8988T (cell line): Measurements from ENCODE around the gene RNF13.
A peak's percentile ranks its signal among the peaks of the same experiment; 100 is the strongest.
"Not testable (repeated sequence)": the region's sequence is repeated elsewhere in the genome, so short reads cannot be mapped to it uniquely, and the experiment has no call there.

Experiments
- DNase-seq: peaks from one replicate; pipeline ENCODE4 v3.0.0; 2011

RNF13 gene

GRCh38 chr3:149801639-149802038, 11.4 kb upstream of the RNF13 start:
- no peak for DNase-seq

- DNase-seq, result no peak
Measured at GRCh38 chr3:149806171-149806778, 6.7 kb upstream of the RNF13 start.

- no peak for DNase-seq
Measured at GRCh38 chr3:149808209-149808829, 4.7 kb upstream of the RNF13 start.

GRCh38 chr3:149809699-149810098, 3.3 kb upstream of the RNF13 start:
- DNase-seq, result no peak

GRCh38 chr3:149810846-149811245, 2.2 kb upstream of the RNF13 start:
- DNase-seq, result no peak

- DNase-seq, result peak; percentile 7
Measured at GRCh38 chr3:149812165-149812605, 830 bp upstream of the RNF13 start.

- DNase-seq, result no peak
Measured at GRCh38 chr3:149813367-149814281, 609 bp downstream of the RNF13 start.

- DNase-seq, result no peak
Measured at GRCh38 chr3:149815321-149815720, 2.3 kb downstream of the RNF13 start.

- no peak for DNase-seq
Measured at GRCh38 chr3:149815728-149816127, 2.7 kb downstream of the RNF13 start.

- DNase-seq, result no peak
Measured at GRCh38 chr3:149816311-149816710, 3.3 kb downstream of the RNF13 start.

GRCh38 chr3:149816986-149817385, 4.0 kb downstream of the RNF13 start:
- no peak for DNase-seq

GRCh38 chr3:149819432-149819831, 6.4 kb downstream of the RNF13 start:
- no peak for DNase-seq

GRCh38 chr3:149820183-149820582, 7.2 kb downstream of the RNF13 start:
- no peak for DNase-seq

GRCh38 chr3:149826636-149827035, 13.6 kb downstream of the RNF13 start:
- DNase-seq, result no peak

GRCh38 chr3:149828390-149828789, 15.4 kb downstream of the RNF13 start:
- no peak for DNase-seq

GRCh38 chr3:149829631-149830030, 16.6 kb downstream of the RNF13 start:
- DNase-seq, result not testable (repeated sequence)

GRCh38 chr3:149830902-149831301, 17.9 kb downstream of the RNF13 start:
- DNase-seq, result no peak

- DNase-seq, result no peak
Measured at GRCh38 chr3:149831321-149831720, 18.3 kb downstream of the RNF13 start.

GRCh38 chr3:149832086-149832485, 19.1 kb downstream of the RNF13 start:
- no peak for DNase-seq

- no peak for DNase-seq
Measured at GRCh38 chr3:149833241-149833640, 20.2 kb downstream of the RNF13 start.

GRCh38 chr3:149838491-149838890, 25.5 kb downstream of the RNF13 start:
- not testable (repeated sequence) for DNase-seq

GRCh38 chr3:149839469-149839868, 26.5 kb downstream of the RNF13 start:
- DNase-seq, result not testable (repeated sequence)

- no peak for DNase-seq
Measured at GRCh38 chr3:149839896-149840295, 26.9 kb downstream of the RNF13 start.

- no peak for DNase-seq
Measured at GRCh38 chr3:149843502-149843901, 30.5 kb downstream of the RNF13 start.
